NCI-H1436 (cell line): ENCODE data around the gene VENTX.

Experiments
- DNase-seq: peaks from one replicate; lab custom pipeline; 2025; lab: John Stamatoyannopoulos, UW

The VENTX gene

GRCh38 chr10:133201948-133202725 lies 35.5 kb upstream of the VENTX start:
- DNase-seq = no peak

GRCh38 chr10:133202778-133203651 lies 34.6 kb upstream of the VENTX start:
- DNase-seq = no peak

DNA sequence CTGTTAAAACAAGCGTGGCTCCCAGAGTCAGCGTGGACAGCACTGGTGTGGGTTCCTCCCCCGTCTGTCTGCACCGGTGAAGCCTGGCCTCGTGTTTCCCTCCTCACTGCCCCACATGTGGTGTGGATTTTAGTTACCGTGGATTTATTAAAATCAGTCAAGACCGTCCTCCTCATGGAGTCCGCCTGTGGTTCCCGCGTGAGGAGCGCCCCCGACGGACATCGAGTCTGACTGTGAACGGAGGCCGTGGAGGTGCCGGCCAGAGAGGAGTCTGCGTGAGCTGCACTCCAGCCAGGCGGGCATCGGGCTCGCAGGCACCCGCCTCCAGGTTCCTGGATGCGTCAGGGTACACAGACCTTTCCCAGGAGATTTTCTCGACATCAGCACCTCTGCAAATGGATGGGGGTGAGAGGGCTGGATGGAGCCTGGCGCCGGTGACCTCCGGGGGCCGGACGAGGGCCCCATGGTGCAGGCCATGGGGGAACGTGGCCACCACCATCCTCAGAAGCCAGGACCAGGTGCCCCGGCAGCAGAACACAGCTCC lies 33.9 kb upstream of the VENTX start:
- no peak for DNase-seq

DNA sequence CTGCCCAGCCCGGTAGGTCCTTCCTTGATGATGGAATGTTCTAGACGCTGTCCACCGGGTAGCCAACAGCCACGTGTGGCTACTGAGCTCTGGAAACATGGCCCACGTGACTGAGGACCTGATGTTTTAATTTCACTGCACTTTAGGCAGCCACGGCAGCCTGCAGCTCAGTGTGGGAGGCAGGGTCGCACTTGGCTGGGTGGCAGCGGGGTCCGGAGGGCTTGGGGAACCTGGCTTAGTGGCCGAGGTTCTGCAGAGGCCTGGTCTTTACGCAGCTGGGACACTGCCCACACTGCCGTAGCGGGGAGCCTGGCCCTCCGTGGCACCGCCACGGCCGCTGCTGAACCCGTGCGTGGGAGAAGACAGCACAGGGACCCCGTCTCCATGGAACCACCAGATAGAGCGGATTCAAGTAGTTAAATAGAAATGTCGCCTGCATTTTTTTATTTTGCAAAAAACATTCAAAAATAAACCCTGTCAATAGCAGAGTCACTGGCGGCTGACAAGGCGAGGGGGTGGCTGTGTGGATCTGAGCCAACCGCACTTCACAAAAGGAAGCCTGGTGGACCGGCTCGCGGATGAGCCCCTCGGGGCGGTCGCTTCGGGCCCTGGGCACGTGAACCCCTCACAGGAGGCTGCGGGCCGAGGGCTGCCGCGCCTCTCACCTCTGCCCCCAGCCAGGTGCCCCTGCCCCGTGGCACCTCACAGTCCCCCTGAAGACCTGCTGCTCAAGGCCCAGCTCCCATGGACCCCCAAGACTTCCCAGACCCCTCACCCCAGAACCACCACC lies 33.2 kb upstream of the VENTX start:
- DNase-seq = no peak

DNA sequence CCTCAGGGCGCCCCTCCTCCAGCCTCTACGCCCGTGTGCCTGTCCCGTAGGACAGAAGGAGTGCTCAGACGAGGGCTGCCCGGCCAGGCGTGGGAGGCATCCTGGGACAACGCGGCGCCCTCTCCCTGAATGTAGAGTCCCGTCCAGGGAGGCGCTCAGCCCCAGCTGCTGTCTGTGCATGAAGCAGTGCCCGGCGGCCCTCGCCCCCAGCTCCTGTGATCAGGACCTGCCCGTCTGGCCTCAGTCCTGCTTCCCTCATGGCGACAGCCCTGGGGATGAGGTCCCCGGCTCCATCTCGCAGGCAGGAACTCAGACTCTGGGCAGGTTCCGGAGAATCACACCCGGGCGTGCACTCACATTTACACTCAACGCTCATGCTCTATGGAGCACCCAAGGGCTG lies 32.5 kb upstream of the VENTX start:
- DNase-seq = no peak

- no peak for DNase-seq
Measured at GRCh38 chr10:133206356-133207040, 31.2 kb upstream of the VENTX start.

- DNase-seq = no peak
Measured at GRCh38 chr10:133207041-133207600, 30.5 kb upstream of the VENTX start.

DNA sequence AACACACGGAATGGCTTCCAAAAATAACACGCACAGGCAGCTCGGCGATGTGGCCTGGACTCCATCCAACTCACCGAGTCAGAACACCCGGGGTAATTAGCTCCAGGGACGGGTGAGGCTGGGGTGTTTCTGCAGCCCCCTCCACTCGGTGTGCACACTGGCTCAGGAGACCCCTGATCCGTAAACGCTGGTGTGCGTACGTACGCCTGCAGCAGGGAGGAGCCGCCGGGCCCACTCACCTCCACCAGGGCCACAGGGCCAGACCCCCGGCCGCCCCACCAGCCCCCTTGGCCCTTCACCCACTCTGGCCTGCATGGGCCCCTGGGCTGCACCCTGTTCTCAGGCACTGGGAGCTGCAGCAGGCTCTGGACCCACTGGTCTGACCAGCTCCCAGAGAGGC lies 30.0 kb upstream of the VENTX start:
- DNase-seq = no peak

DNA sequence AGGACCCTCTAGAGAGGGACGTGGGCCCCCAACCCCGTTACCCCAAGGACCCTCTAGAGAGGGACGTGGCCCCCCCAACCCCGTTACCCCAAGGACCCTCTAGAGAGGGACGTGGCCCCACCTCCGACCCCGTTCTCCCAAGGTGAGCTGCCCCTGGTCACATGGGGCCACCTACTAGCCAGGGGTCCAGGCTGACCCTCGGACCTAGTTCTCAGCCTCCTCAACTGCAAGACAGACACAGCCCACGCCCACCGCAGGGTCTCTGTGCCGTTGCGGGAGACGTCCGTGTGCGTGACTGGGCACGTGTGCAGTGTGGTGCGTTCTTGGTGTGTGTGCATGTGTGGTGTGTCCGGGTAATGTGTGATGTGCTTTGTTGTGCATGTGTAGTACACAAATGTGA lies 29.2 kb upstream of the VENTX start:
- DNase-seq = no peak

DNA sequence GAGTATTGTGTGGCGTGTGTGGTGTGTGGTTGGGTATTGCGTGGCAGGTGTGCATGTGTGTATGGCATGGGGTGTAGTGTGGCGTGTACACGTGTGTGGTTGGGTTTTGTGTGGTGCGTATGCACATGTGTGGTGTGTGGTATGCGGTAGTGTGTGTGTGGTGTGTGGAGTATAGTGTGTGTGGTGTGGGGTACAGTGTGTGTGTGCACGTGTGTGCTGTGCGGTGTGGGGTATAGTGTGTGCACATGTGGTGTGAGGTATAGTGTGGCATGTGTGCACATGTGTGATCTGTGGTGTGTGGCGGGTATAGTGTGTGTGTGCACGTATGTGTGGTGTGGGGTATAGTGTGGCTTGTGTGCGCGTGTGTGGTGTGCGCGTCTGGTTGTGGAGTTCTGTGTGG lies 28.5 kb upstream of the VENTX start:
- no peak for DNase-seq

DNA sequence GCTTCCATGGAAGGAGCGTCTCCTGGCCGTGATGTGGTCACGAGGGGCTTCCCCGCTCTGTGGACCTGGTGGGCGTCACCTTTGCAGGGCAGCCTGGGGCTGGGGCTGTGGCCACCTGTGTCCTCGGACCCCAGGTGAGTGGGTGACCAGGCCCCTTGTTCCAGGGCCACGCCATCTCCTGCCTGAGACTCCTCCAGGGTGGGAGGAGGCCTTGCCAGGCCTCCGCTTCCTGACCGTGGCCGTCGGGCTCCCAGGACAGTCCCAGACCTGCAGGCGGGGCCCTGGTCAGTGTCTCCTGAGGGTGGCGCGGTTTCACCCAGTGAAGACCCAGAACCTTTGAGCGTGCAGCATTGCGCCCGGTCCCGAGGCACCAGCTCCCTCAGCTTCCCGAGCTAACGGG lies 28.0 kb upstream of the VENTX start:
- DNase-seq = no peak

GRCh38 chr10:133210398-133211140 lies 27.1 kb upstream of the VENTX start:
- DNase-seq = no peak

DNA sequence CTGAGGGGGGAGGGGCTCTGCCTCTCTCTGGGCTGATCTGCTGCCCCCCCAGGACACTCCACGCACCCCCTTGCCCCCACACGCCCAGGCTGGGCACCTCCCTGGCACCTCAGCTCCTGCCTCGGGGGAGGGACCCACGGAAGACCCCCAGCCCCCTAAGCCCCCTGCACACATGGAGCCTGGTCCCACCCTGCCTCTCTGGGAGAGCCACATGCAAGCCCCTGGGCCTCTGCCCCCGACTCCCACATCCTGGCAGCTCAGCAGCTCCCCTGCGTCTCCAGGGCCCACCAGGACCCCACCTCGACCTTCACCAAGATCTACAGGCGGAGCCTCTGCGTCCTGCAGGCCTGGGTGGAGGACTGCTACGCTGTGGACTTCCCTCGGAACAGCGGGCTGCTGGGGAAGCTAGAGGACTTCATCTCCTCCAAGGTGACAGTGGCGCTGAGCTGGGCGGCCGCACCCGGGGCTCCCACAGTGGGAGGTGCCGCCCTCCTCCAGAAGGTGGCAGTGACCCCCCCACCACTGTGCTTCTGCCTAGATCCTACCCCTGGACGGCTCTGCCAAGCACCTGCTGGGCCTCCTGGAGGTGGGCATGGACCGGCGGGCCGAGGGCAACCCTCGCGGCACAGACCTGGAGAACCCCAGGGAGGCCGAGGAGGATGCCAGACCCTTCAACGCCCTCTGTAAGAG lies 26.4 kb upstream of the VENTX start:
- no peak for DNase-seq

GRCh38 chr10:133211959-133212852 lies 25.4 kb upstream of the VENTX start:
- no peak for DNase-seq

GRCh38 chr10:133212853-133213494 lies 24.7 kb upstream of the VENTX start:
- DNase-seq = no peak

DNA sequence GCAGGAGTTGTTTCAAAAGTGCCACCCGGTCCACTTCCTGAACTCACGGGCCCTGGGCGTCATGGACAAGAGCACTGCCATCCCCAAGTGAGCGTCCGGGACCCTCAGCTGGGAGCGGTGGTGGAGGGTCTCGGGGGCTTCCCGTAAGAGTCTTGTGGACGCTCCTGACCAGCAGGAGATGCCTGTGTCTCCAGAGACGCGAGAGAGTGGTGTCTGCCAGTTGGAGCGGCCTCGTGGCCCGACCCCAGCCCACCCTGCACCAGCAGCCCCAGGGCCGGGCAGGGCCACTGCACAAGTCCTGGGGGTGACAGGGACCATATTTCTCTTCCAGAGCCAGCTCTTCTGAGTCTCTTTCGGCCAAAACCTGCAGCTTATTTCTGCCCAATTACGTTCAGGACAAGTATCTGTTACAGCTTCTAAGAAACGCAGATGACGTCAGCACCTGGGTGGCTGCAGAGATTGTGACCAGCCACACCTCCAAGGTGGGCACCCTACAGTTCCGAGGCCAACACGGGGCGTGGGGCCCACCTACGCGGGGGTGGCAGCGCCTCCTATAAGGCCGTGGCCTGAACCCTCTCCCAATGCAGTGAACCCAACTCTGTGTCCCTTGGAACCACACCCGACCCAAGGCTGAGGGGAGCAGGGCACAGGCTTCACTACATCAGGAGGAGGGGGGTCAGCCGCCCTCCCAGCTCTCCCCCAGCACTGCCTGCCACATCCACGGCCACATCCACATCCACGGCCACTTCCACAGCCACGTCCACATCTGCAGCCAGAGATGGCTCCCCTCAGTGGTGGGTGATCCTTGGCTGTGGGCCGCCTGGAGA lies 23.8 kb upstream of the VENTX start:
- no peak for DNase-seq
